Measurements from ENCODE around the gene CNOT6. TPM values are rescaled to one million over a fixed set of nuclear protein-coding genes. Genes with fewer than 3 reads are reported as not detected.

CNOT6 gene
- total RNA-seq, 1 experiment from 2014 or later, result 48.8 TPM

DNA sequence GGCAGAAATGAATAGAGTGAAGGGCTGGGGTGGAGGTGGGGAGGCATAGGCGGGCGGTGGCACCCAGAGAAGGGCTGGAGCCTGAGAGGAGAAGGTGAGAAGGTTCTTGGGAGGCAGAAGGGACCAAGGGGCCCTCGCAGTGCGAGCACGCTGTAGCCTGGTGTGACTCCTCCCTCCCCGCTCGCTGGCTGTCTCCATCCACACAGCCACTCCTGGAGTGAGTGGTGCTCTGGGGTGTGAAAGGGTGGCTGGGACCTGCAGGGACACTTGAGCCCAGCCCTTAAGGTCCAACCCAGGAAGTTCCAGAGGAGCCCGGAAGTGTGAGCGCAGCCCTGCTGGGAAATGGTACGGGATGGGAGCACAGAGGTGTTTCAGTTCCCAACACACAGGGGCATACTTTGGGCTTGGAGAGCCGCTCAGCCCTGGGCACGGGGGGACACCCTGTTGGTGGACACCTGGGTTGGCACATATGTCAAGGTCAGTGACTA lies 106.4 kb downstream of the CNOT6 start:
- BruUV-seq (replicated peaks), result no TSS peak

DNA sequence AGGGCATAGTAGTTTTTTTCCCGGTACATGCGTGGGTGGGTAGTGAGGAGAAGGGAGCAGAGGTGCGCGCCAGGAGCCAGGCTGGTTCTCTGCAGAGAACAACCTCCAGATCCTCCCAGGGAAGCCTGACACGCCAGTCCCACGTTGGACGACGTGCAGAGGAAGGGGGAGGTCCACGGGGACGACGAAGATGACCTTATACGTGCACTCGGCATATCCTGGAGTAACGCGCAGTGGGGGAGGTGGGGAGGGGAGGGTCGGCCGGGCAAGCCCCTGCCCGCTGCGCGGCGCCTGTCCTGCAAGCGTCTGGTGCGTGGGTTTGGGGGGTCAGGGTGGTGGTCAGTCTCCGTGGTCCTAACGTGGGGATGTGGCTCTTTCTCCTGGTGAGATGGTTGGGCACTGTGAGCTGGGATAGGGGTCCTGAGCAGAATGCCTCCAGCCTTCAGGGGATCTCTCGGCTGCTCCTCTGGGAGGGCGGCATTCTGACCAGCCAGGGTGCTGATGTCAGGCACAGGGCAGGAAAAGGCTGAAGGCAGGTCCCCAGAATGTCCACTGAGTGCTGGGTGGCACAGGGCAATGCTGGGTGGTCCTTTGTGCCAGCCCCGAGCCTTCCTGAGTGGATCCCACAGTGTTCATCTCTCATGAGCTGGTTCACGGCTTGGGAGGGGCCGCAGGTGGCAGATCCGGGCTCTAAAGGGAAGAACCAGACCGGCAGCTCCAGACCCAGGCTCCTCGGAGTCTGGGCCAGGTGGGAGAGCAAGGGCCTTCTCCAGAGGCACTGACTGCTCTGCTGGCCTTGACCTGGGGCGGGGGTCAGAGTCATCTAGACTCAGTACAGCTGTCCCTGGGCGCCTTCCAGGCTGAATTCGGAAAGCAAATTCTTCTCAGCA lies 107.7 kb downstream of the CNOT6 start:
- H3K9me3 ChIP-seq (ENCODE audit: insufficient read depth, low read depth), result no peaks in the 10 kb centered on the region
- TF ChIP-seq EZH2 (IDR thresholded peaks at IDR 0.05; ENCODE audit: low read depth), result no peak
- TF ChIP-seq, protein P1, sequence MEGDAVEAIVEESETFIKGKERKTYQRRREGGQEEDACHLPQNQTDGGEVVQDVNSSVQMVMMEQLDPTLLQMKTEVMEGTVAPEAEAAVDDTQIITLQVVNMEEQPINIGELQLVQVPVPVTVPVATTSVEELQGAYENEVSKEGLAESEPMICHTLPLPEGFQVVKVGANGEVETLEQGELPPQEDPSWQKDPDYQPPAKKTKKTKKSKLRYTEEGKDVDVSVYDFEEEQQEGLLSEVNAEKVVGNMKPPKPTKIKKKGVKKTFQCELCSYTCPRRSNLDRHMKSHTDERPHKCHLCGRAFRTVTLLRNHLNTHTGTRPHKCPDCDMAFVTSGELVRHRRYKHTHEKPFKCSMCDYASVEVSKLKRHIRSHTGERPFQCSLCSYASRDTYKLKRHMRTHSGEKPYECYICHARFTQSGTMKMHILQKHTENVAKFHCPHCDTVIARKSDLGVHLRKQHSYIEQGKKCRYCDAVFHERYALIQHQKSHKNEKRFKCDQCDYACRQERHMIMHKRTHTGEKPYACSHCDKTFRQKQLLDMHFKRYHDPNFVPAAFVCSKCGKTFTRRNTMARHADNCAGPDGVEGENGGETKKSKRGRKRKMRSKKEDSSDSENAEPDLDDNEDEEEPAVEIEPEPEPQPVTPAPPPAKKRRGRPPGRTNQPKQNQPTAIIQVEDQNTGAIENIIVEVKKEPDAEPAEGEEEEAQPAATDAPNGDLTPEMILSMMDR (conservative IDR thresholded peaks at IDR 0.05), result no peak
- POLR2A ChIA-PET (ENCODE audit: unreplicated experiment), result no interaction called here
- H3K36me3 ChIP-seq (ENCODE audit: low read depth), result no peaks in the 10 kb centered on the region
- H3K4me1 ChIP-seq (replicated peaks; ENCODE audit: insufficient read depth), result no peaks in the 10 kb centered on the region
- CTCF ChIA-PET, result no interaction called here
- no peaks in the 10 kb centered on the region for H4K20me1 ChIP-seq (ENCODE audit: insufficient read depth)
- no TSS peak for BruUV-seq (replicated peaks)
- H3K27me3 ChIP-seq (ENCODE audit: insufficient read depth, low read depth), result peaks cover 33% of the 10 kb centered on the region
- H3F3A ChIP-seq (ENCODE audit: insufficient read depth, low read depth), result no peaks in the 10 kb centered on the region
- no peak overlapping the region for H3K4me3 ChIP-seq
- no peak overlapping the region for H3K27ac ChIP-seq
- no peaks in the 10 kb centered on the region for H3K9me2 ChIP-seq (ENCODE audit: insufficient read depth)
- DNase-seq, result no peak
- no peak overlapping the region for H2AFZ ChIP-seq
- intact Hi-C loops (cut with micrococcal nuclease; ENCODE audit: unreplicated experiment), result loop anchor here (10.0 kb wide), 1 partner anchor 397 kb away; the partner anchor contains the start of gene RASGEF1C
- no peaks in the 10 kb centered on the region for H3K79me2 ChIP-seq (ENCODE audit: low read depth)
- no peak overlapping the region for H3K4me2 ChIP-seq

More for the DNA sequence above, 106.4 kb downstream of the CNOT6 start:
- H3K4me1 ChIP-seq (replicated peaks; ENCODE audit: insufficient read depth), result no peaks in the 10 kb centered on the region
- no peaks in the 10 kb centered on the region for H3K9me2 ChIP-seq (ENCODE audit: insufficient read depth)
- no peaks in the 10 kb centered on the region for H3K9me3 ChIP-seq (ENCODE audit: insufficient read depth, low read depth)
- no peak overlapping the region for H3K27ac ChIP-seq
- H3K36me3 ChIP-seq (ENCODE audit: low read depth), result no peaks in the 10 kb centered on the region
- TF ChIP-seq EZH2 (IDR thresholded peaks at IDR 0.05; ENCODE audit: low read depth), result no peak
- TF ChIP-seq, protein P1 (conservative IDR thresholded peaks at IDR 0.05), result no peak
- intact Hi-C loops (cut with micrococcal nuclease; ENCODE audit: unreplicated experiment), result loop anchor here (10.0 kb wide), 1 partner anchor 396 kb away; the partner anchor contains the start of gene RASGEF1C
- ChIA-PET CTCF (interaction anchor here (0.5 kb wide), 1 partner anchor 50 kb away, joined by 10 read pairs; no protein-coding TSS in a partner anchor), POLR2A (ENCODE audit: unreplicated experiment) (no interaction called here)
- DNase-seq, result no peak
- H4K20me1 ChIP-seq (ENCODE audit: insufficient read depth), result no peaks in the 10 kb centered on the region
- H2AFZ ChIP-seq, result no peak overlapping the region
- H3K27me3 ChIP-seq (ENCODE audit: insufficient read depth, low read depth), result peaks cover 38% of the 10 kb centered on the region
- H3K79me2 ChIP-seq (ENCODE audit: low read depth), result no peaks in the 10 kb centered on the region
- no peak overlapping the region for H3K4me3 ChIP-seq
- H3F3A ChIP-seq (ENCODE audit: insufficient read depth, low read depth), result no peaks in the 10 kb centered on the region
- H3K4me2 ChIP-seq, result no peak overlapping the region

GRCh38 chr5:180602481-180603075 lies 108.4 kb downstream of the CNOT6 start:
- CTCF ChIA-PET, result no interaction called here
- intact Hi-C loops (cut with micrococcal nuclease; ENCODE audit: unreplicated experiment), result loop anchor here (10.0 kb wide), 1 partner anchor 398 kb away; the partner anchor contains the start of gene RASGEF1C
- Histone ChIP-seq H3F3A (ENCODE audit: insufficient read depth, low read depth) (no peaks in the 10 kb centered on the region), H3K9me2 (ENCODE audit: insufficient read depth) (no peaks in the 10 kb centered on the region), H3K36me3 (ENCODE audit: low read depth) (no peaks in the 10 kb centered on the region), H3K27ac (no peak overlapping the region), H3K27me3 (ENCODE audit: insufficient read depth, low read depth) (peaks cover 32% of the 10 kb centered on the region), H3K4me3 (no peak overlapping the region), H4K20me1 (ENCODE audit: insufficient read depth) (no peaks in the 10 kb centered on the region), H3K4me2 (no peak overlapping the region), H3K4me1 (replicated peaks; ENCODE audit: insufficient read depth) (no peaks in the 10 kb centered on the region), H3K9me3 (ENCODE audit: insufficient read depth, low read depth) (no peaks in the 10 kb centered on the region), H2AFZ (no peak overlapping the region), H3K79me2 (ENCODE audit: low read depth) (no peaks in the 10 kb centered on the region)
- POLR2A ChIA-PET (ENCODE audit: unreplicated experiment), result no interaction called here
- TF ChIP-seq, protein P1 (conservative IDR thresholded peaks at IDR 0.05), result no peak
- no peak for TF ChIP-seq EZH2 (IDR thresholded peaks at IDR 0.05; ENCODE audit: low read depth)
- DNase-seq, result no peak
- BruUV-seq (replicated peaks), result no TSS peak
